Brain microvascular endothelial cell (primary cell): ENCODE results near the gene PDIA4.

ENCODE experiments used
- DNase-seq: peaks from one replicate; pipeline ENCODE4 v3.0.0-alpha.2; 2020
- H3K27ac ChIP-seq: fragments of 250-450 bp; sonication (Bioruptor Pico); 2 replicates; pipeline ENCODE4 v1.5.1; 2020; ENCODE audit warnings: mild to moderate bottlenecking, moderate library complexity
- H3K27me3 ChIP-seq: fragments of 250-450 bp; sonication (Bioruptor Pico); replicated peaks from 2 replicates; pipeline ENCODE4 v1.5.1; 2020; ENCODE audit warnings: mild to moderate bottlenecking
- H3K36me3 ChIP-seq: fragments of 250-450 bp; sonication (Bioruptor Pico); replicated peaks from 2 replicates; pipeline ENCODE4 v1.5.1; 2020; ENCODE audit warnings: mild to moderate bottlenecking
- H3K4me3 ChIP-seq: 2 replicates; pipeline ENCODE4 v1.5.1; 2011; ENCODE audit warnings: low read depth, mild to moderate bottlenecking, control low read depth, low read length, moderate library complexity
- CTCF ChIP-seq: IDR thresholded peaks from 2 replicates; pipeline ENCODE4 v1.5.1; 2011; ENCODE audit warnings: low read depth, mild to moderate bottlenecking, moderate library complexity, low read length, control low read depth, inconsistent platforms; ENCODE audit errors: missing control alignments
- in situ Hi-C: cut with HindIII; loops from 2 replicates; pipeline ENCODE4 v1.10.0; 2017; ENCODE audit warnings: low sequenced_read_pairs, low pct_ligation_motif_present

Gene PDIA4

GRCh38 chr7:148987010-148987750 is 41.1 kb downstream of the PDIA4 start:
- Histone ChIP-seq H3K36me3 (no peaks in the 10 kb centered on the region), H3K27ac (peak overlapping the region; percentile 87), H3K27me3 (no peaks in the 10 kb centered on the region), H3K4me3 (peak overlapping the region; percentile 91)
- in situ Hi-C loops, result no loop called here
- DNase-seq, result peak; percentile 81
- TF ChIP-seq CTCF, result no peak

- H3K36me3 ChIP-seq, result no peaks in the 10 kb centered on the region
- H3K4me3 ChIP-seq, result no peak overlapping the region
- H3K27ac ChIP-seq, result no peak overlapping the region
- no peaks in the 10 kb centered on the region for H3K27me3 ChIP-seq
- TF ChIP-seq CTCF, result no peak
- DNase-seq, result no peak
- in situ Hi-C loops, result no loop called here
Observed at GRCh38 chr7:148986742-148987009, 41.6 kb downstream of the PDIA4 start.

GRCh38 chr7:148983200-148984146 is 44.8 kb downstream of the PDIA4 start:
- Histone ChIP-seq H3K4me3 (peak overlapping the region; percentile 71), H3K36me3 (no peaks in the 10 kb centered on the region), H3K27ac (peak overlapping the region; percentile 65), H3K27me3 (no peaks in the 10 kb centered on the region)
- in situ Hi-C loops, result no loop called here
- no peak for TF ChIP-seq CTCF
- DNase-seq, result peak; percentile 73

- no peak for TF ChIP-seq CTCF
- no peak for DNase-seq
Observed at GRCh38 chr7:148982654-148983199, 45.6 kb downstream of the PDIA4 start.

GRCh38 chr7:148979827-148980226 is 48.5 kb downstream of the PDIA4 start:
- no peak for TF ChIP-seq CTCF
- H3K4me3 ChIP-seq, result no peak overlapping the region
- no peak overlapping the region for H3K27ac ChIP-seq
- H3K27me3 ChIP-seq, result no peaks in the 10 kb centered on the region
- in situ Hi-C loops, result no loop called here
- no peak for DNase-seq
- no peaks in the 10 kb centered on the region for H3K36me3 ChIP-seq

More at GRCh38 chr7:148982654-148983199, 45.6 kb downstream of the PDIA4 start:
- Histone ChIP-seq H3K27me3 (no peaks in the 10 kb centered on the region), H3K36me3 (no peaks in the 10 kb centered on the region), H3K27ac (no peak overlapping the region), H3K4me3 (peak overlapping the region; percentile 71)
- in situ Hi-C loops, result no loop called here
